C4-2B (cell line): Measurements from ENCODE around the gene VWF.
A peak's percentile ranks its signal among the peaks of the same experiment; 100 is the strongest.

ENCODE experiments used
- H3K27ac ChIP-seq: fragments of 450-650 bp; 2 replicates; pipeline ENCODE4 v1.5.1; 2017
- CTCF ChIP-seq: fragments of 450-650 bp; conservative IDR thresholded peaks from 2 replicates; pipeline ENCODE4 v1.5.1; 2017; ENCODE audit warnings: mild to moderate bottlenecking
- ZFX ChIP-seq: fragments of 450-650 bp; IDR thresholded peaks from 2 replicates; pipeline ENCODE4 v1.6.1; 2017

VWF gene

GRCh38 chr12:5988659-5989116 lies 135.8 kb downstream of the VWF start:
- no peak for TF ChIP-seq ZFX
- peak; percentile 99 for TF ChIP-seq CTCF
- no peak overlapping the region; the same call in 1 of the 2 replicates for H3K27ac ChIP-seq

GRCh38 chr12:5988088-5988487 lies 136.4 kb downstream of the VWF start:
- no peak for TF ChIP-seq ZFX
- TF ChIP-seq CTCF, result no peak
- no peak overlapping the region for H3K27ac ChIP-seq

- no peak for TF ChIP-seq ZFX
- TF ChIP-seq CTCF, result no peak
- no peak overlapping the region for H3K27ac ChIP-seq
These were observed 136.9 kb downstream of the VWF start for GRCh38 chr12:5987573-5987972.

- TF ChIP-seq ZFX (no peak), CTCF (no peak)
- H3K27ac ChIP-seq, result no peak overlapping the region
These were observed 139.0 kb downstream of the VWF start for GRCh38 chr12:5985471-5985870.

- H3K27ac ChIP-seq, result no peak overlapping the region
- TF ChIP-seq ZFX (no peak), CTCF (no peak)
These were observed 139.6 kb downstream of the VWF start for GRCh38 chr12:5984873-5985272.

- no peak overlapping the region for H3K27ac ChIP-seq
- TF ChIP-seq ZFX, result no peak
- no peak for TF ChIP-seq CTCF
These were observed 142.4 kb downstream of the VWF start for GRCh38 chr12:5982106-5982505.

GRCh38 chr12:5977556-5977955 lies 146.9 kb downstream of the VWF start:
- TF ChIP-seq CTCF (no peak), ZFX (no peak)
- no peak overlapping the region for H3K27ac ChIP-seq
